Dedifferentiated amniotic fluid mesenchymal stem cell (primary cell): Measurements from ENCODE around the gene U2AF1L4.

Experiments
- DNase-seq: peaks from one replicate; pipeline ENCODE4 v3.0.0-alpha.2; 2016; ENCODE audit errors: extremely low spot score

The U2AF1L4 gene

DNA sequence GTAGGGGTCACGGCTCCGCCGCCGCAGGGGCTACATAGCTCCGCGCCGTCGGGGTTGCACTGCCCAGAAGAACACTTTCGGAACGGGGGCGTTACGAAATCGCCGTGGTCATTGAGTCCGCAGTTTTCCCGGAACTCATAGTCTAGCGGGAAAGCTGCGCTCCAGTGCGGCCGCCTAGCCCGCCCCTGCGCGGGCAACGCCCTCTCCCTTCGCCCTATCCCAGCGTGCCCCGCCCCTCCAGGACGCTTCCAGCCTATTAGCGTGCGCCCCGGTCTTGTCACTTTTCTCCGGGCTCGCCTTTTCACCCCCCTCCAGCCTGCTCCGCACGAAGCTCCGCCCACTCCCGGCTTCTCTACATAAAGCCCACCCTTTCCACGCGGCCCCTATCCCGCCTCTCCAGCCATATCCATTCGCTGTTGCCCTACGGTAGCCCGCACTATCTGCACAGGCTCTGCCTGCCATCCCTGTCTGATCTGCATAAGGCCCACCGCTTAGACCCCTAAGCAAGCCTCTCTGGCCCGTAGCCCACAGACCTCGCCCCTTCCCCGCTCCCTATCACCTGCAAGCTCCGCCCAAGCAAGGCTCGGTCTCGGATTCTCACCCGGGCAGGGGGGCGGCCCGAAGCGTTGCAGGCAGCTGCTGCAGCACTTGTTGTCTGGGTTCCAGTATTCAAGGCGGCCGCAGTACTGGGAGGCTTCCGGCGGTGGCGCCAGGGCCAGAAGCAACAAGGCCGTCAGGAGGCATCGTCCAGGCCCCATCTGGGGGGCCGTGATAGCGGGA lies 4.6 kb downstream of the U2AF1L4 start:
- DNase-seq, result peak; percentile 94

DNA sequence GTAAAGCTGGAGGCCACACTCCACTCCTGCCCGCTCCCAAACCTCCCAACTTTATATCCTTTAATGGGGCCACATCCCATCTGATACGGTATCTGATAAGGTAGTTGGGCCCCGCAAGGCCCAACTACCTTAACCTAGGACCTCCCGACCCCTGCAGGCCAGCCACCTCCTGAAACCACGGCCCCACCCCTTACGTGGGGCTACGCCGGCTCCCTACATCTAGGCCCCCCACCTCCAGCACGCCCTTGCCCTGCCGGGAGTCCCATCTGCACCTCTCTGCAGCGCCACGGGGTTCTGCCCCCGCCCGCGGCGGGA lies 5.2 kb downstream of the U2AF1L4 start:
- DNase-seq, result no peak

DNA sequence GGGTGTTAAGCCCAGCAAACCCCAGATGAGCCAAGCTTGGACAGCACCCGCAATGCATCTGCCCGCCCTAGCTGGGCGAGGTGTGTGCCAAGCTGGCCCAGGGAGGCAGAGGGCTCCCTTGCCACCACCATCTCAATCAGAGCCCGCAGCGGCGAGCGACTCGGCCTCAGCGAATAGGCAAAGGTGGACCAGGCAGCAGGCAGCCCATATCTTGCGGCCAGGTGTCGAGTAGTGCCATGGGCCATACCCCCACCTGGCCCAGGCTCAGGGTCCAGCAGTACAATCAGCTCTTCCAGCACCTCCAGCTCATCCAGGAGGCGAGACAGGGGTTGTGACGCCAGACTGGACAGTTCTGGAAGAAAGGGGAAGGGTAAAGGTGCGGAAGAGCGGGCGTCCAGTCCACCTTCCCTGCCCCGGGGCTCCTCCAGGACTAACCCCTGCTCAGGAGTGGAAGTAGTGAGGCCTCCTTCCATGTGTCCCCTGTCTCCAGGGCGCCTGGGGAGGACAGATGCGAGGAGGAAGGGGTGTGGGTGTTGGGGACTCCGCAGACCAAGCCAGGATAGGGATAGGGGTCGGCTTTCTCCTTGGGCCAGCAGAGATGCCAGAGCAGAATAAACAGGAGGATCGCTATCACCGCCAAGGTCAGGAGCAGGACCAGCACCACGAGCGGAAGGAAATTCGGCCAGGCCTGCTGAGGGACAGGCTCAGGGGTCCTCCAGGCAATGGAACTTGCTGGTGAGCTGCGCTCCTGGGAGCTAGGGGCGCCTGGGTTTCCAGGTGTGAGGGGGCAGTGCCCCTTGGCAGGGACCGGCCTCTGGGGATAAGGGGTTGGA lies 5.7 kb downstream of the U2AF1L4 start:
- DNase-seq, result no peak

DNA sequence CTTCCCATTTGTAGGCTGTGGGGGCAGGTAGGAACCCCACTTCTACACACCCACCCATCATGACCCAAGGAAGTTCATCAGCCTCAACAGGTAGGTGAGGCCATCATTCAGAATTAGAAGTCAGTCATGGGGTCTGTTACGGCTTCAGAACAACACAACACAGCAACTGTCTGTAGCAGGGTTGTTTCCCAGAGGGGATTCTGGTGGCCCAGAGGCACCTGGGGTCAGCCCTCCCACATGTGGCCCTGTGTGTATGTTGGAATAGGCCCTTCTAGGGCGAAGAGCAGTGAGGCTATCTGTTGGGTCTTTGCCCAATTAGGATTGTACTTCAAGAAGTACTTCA lies 6.4 kb downstream of the U2AF1L4 start:
- no peak for DNase-seq

DNA sequence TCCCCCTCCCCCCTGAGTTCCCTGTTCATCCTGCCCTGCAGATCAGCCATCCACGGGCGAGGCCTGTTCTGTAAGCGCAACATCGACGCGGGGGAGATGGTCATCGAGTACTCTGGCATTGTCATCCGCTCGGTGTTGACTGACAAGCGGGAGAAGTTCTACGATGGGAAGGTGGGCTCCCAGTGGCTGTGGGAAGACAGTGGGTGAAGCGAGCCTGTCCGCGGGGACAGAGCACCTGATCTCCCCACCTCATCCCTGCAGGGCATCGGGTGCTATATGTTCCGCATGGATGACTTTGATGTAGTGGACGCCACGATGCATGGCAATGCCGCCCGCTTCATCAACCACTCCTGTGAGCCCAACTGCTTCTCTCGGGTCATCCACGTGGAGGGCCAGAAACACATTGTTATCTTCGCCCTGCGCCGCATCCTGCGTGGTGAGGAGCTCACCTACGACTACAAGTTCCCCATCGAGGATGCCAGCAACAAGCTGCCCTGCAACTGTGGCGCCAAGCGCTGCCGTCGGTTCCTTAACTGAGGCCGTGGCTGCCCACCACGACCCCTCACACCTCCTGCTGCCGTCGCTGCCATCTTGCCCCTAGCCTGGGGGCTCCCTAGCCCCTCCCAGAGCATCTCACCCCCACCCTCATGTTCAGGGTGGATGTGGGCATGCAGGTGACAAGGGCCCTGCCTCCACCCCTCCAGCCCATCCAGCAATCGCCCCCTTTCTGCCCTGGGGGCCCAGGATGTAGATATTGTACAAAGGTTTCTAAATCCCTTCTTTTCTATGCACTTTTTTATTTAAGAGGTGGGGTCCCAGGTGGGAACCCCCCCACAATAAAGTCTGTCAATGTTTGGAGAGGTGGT lies 7.0 kb downstream of the U2AF1L4 start:
- no peak for DNase-seq

DNA sequence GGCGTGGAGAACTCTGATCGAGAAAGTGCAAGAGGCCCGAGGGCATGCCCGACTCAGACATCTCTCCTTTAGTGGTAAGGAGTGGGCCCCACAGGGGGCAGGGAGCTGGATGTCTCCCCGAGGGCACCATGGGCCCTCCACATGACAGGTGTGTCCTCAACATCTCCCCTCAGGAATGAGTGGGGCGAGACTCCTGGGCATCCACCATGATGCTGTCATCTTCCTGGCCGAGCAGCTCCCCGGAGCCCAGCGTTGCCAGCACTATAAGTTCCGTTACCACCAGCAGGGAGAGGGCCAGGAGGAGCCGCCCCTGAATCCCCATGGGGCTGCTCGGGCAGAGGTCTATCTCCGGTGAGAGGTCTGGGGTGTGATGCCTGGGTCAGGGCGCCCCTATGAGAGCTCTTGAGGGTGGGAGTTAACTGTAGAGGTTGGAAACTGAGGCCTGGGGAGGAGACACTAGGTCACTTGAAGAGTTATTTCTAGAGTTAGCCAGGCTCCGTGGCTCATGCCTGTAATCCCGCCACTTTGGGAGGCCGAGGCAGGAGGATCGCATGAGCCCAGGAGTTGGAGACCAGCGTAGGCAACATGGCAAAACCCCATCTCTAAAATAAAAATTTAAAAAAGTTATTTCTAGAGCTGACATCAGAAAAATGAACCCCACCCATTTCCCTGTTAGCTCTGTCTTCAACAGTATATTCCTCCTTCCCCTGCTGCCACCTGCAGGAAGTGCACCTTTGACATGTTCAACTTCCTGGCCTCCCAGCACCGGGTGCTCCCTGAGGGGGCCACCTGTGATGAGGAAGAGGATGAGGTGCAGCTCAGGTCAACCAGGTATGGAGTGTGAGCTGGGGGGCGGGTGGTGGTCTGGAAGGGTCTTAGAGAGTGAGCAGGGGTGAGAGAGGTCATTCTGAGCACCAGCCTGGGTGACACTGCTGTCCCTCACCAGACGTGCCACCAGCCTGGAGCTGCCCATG lies 8.0 kb downstream of the U2AF1L4 start:
- no peak for DNase-seq

DNA sequence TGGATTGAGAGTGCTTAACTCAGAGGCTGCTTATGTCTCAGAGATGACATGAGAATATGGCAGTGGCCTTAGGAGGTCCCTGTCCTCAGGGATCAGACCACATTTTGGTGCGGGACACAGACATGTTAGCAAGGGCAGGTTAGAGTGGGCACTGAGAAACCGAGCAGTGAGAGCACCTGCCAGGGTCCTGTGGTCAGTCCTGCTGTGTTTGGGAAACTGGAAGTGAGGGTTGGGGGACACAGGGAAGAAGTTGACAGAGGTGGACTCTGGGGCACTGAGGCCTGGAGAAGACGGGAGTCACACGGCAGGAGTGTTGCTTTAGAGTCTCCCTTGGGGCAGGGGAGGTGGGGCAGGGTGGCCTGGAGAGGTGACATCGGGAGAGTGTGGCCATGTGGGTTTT lies 10.3 kb downstream of the U2AF1L4 start:
- no peak for DNase-seq

DNA sequence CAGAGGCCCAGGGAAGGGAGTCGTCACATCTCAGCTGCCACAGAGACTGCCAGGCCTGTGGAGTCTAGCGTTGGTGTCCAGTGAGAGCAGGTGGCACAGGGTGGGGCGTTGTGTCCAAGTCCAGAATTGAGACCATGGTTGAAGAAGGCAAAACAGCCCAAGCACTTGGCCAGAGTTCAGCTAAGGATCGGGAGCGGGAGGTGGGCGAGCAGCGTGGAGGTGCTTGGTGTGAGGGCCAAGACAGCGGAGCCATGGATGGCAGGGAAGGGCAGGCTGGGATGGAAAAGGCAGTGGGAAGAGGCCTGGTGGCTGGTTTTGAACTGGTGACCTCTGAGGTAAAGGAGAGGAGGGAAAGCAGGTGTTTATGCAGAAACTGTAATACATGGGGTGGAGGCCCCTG lies 10.9 kb downstream of the U2AF1L4 start:
- DNase-seq, result no peak

DNA sequence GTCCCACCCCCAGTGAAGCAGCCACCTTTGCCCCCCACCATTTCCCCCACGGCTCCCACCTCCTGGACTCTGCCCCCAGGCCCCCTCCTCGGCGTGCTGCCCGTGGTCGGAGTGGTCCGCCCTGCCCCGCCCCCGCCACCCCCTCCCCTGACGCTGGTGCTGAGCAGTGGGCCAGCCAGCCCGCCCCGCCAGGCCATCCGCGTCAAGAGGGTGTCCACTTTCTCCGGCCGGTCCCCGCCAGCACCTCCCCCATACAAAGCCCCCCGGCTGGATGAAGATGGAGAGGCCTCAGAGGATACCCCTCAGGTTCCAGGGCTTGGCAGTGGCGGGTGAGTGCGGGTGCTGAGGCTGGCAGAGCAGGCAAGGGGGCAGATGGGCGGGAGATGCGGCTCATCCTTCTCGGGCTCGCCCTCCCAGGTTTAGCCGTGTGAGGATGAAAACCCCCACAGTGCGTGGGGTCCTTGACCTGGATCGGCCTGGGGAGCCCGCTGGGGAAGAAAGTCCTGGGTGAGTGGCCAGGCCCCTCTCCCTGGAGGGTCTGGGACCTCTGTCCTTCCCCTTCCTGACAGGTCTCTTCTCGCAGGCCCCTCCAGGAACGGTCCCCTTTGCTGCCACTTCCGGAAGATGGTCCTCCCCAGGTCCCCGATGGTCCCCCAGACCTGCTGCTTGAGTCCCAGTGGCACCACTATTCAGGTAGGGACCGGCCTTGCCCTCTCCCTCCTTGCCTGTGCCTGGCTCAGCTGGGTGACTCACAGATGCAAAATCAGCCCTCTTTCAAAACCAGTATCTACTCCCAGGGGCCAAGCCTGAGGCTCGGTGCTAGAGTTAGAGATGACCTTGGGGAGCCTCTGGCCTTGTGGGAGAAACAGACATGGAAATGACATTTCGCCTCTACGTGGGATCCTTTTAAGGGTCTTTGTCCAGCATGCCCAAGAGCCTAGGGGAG lies 11.8 kb downstream of the U2AF1L4 start:
- no peak for DNase-seq

DNA sequence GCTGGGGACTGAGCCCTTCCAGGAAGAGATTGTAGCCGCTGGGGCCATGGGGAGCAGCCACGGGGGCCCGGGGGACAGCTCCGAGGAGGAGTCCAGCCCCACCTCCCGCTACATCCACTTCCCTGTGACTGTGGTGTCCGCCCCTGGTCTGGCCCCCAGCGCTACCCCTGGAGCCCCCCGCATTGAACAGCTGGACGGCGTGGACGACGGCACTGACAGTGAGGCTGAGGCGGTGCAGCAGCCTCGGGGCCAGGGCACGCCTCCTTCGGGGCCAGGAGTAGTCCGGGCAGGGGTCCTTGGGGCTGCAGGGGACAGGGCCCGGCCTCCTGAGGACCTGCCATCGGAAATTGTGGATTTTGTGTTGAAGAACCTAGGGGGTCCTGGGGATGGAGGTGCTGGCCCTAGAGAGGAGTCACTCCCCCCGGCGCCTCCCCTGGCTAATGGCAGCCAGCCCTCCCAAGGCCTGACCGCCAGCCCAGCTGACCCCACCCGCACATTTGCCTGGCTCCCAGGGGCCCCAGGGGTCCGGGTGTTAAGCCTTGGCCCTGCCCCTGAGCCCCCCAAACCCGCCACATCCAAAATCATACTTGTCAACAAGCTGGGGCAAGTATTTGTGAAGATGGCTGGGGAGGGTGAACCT lies 12.6 kb downstream of the U2AF1L4 start:
- no peak for DNase-seq

DNA sequence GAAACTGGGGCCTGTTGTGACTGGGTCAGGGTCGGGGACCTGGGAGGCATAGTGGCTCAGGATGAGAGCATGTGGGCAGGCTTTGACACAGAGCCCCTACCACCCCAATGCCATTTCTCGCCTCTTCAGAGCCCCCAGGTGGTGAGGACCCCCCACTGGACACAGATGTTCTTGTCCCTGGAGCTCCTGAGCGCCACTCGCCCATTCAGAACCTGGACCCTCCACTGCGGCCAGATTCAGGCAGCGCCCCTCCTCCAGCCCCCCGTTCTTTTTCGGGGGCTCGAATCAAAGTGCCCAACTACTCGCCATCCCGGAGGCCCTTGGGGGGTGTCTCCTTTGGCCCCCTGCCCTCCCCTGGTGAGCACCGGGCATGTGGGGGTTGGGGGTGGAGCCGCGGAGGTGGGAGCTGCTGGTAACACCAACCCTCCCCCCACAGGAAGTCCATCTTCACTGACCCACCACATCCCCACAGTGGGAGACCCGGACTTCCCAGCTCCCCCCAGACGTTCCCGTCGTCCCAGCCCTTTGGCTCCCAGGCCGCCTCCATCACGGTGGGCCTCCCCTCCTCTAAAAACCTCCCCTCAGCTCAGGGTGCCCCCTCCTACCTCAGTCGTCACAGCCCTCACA lies 13.3 kb downstream of the U2AF1L4 start:
- no peak for DNase-seq

DNA sequence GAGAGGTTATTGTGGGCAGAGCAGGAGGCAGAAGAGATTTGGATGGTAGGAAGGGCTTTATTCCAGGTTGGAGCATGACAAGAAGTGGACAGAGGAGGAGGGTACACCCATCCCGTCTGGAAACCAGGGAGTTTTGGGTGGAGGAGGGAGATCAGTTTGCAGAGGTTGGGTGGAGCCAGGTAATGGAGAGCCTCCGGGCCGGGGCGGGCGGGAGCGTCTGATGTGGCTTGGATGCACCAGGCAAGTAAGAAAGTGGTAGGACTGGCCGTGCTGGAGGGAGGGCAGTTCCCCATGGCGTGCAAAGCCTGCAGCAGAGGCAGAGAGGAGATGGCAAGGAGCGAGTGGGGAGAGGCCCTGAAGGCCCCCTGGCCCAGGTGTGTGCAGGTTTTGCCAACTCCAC lies 13.9 kb downstream of the U2AF1L4 start:
- no peak for DNase-seq

DNA sequence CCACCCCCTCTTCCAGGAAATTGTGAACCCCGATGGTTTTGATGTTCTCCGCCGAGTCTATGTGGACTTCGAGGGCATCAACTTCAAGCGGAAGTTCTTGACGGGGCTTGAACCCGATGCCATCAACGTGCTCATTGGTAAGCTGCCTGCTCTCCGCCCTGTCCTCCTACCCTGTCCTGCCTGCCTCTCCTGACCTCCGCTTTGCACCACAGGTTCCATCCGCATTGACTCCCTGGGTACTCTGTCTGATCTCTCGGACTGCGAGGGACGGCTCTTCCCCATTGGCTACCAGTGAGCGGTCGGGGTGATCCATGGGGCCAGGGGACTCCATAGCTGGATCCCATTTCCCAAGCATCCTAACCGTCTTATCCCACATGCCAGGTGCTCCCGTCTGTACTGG lies 14.9 kb downstream of the U2AF1L4 start:
- DNase-seq, result no peak

DNA sequence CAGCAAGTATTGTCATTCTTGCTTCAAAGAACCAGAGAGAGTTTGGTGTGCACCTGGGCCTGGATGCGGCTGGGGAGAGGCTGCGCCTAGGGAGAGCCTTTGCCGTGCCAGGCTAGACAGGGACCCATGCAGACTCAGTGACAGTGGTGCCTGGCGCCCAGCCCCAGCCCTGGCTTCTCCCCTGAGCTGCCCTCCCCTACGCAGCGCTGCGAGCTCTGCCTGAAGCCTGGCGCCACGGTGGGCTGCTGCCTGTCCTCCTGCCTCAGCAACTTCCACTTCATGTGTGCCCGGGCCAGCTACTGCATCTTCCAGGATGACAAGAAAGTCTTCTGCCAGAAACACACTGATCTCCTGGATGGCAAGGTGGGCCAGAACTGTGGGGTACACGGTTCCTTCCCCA lies 15.5 kb downstream of the U2AF1L4 start:
- DNase-seq, result no peak

DNA sequence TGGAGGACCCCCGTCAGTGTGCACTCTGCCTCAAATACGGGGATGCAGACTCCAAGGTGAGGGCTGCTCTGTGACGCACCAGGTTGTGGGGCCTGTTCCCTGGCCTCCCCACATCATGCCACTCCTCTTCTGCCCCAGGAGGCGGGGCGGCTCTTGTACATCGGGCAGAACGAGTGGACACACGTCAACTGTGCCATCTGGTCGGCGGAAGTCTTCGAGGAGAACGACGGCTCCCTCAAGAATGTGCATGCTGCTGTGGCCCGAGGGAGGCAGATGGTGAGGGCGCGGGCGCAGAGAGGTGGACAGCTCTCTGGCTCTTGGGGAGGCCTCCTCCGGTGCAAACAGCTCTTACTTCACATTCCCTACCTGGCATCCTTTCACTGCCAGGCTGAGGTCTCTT lies 16.2 kb downstream of the U2AF1L4 start:
- DNase-seq, result no peak

DNA sequence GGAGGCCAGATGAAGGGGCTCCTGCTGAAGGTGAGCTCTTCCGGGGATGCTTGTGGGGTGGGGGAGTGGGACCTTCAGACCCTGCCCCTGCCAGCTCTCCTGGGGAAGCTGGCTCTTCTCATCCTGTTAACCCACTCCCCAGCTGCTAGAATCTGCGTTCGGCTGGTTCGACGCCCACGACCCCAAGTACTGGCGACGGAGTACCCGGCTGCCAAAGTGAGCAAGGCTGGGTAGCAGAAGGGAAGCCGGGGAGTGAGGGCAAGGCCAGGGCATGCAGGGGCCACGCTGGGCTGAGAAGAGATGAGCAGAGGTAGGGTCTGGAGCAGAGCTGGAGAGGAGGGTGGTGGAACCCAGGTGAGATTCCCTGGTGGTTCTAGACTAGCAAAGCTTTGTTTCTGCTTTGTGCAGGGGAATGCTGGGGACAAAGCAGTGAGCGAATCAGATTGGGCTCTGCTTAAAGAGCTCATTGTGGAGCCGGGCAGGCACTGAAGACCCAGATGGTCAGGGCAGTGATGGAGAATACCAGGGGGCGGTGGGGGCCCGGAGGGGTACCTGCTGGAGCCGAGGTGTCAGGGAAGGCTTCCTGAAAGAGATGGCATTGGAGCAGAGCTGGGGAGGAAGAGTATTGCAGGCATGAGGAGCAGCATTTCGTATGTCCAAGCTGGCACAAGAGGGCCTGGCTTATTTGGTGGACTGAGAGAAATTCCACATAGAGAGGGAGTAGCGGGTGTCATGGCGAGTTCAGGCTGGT lies 17.1 kb downstream of the U2AF1L4 start:
- no peak for DNase-seq

DNA sequence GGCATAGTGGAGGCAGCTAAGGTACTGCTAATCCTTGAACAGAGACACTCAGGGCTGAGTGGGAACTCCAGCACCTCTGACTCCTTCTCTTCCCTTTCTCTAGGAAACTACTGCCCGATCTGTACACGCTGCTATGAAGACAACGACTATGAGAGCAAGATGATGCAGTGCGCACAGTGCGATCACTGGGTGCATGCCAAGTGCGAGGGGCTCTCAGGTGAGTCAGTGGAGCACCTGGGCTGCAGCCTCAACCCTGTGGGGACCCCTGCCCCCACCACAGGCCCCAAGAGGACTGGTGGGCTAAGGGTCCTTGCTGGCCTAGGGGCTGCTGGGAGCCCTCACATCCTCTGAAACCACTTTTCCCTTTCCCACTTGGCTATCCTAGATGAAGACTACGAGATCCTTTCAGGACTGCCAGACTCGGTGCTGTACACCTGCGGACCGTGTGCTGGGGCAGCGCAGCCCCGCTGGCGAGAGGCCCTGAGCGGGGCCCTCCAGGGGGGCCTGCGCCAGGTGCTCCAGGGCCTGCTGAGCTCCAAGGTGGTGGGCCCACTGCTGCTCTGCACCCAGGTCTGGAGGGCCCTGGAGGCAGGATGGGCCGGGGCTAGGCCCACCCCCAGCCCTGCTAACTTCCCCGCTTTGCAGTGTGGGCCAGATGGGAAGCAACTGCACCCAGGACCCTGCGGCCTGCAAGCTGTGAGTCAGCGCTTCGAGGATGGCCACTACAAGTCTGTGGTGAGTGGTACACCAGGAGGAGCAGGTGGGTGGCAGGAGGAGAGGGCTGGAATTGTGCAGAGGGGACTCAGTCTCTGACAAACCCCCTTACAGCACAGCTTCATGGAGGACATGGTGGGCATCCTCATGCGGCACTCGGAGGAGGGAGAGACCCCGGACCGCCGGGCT lies 17.9 kb downstream of the U2AF1L4 start:
- DNase-seq, result no peak
